ENCODE measurements around the gene CGNL1.

- TF ChIP-seq CTCF (IDR thresholded peaks at IDR 0.05; ENCODE audit: low read length) (no peak), EZH2 (optimal IDR thresholded peaks at IDR 0.05; ENCODE audit: low read depth, low read length) (no peak), EZH2phosphoT487 (IDR thresholded peaks at IDR 0.05; ENCODE audit: low read length) (no peak)
Observed at GRCh38 chr15:57510647-57511046, 134.3 kb downstream of the CGNL1 start.
